Coronary artery (tissue), 2 donors: ENCODE data around the gene CRACR2A.

Source experiments
- DNase-seq: peaks from one replicate; pipeline ENCODE4 v3.0.0-alpha.2; 2017; ENCODE audit warnings: low spot score
- H3K27ac ChIP-seq, 2 donors: fragments of 200-600 bp; sonication (generic); one replicate each; pipeline ENCODE4 v1.5.1; 2016 to 2019
- H3K4me3 ChIP-seq: fragments of 200-600 bp; sonication (generic); 2 replicates; pipeline ENCODE4 v1.5.1; 2016; ENCODE audit warnings: mild to moderate bottlenecking, moderate library complexity
- TF ChIP-seq, protein P1 (sequence below): fragments of 200-600 bp; sonication (generic); IDR thresholded peaks from one replicate; pipeline ENCODE4 v1.5.1; 2019; ENCODE audit warnings: antibody characterized with exemption

The CRACR2A gene

DNA sequence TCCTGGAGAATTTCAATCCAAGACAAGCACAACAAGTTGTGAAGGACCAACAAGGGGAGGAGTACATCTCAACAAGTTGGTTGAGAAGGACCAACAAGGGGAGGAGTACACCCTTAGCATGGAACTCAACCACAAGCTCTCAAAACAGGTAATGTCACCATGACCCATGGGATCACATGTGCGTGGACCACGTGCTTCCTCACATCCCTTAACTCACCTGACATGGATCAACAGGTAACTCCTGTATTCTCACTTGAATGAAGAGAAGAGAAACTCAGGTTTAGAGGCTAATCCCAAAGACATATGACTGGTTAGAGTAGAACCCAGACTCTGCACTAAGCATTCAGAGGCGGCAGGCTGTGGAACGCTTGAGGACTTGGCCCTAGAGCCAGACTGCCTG is 6.2 kb downstream of the CRACR2A start:
- DNase-seq: no peak
- TF ChIP-seq, protein P1, sequence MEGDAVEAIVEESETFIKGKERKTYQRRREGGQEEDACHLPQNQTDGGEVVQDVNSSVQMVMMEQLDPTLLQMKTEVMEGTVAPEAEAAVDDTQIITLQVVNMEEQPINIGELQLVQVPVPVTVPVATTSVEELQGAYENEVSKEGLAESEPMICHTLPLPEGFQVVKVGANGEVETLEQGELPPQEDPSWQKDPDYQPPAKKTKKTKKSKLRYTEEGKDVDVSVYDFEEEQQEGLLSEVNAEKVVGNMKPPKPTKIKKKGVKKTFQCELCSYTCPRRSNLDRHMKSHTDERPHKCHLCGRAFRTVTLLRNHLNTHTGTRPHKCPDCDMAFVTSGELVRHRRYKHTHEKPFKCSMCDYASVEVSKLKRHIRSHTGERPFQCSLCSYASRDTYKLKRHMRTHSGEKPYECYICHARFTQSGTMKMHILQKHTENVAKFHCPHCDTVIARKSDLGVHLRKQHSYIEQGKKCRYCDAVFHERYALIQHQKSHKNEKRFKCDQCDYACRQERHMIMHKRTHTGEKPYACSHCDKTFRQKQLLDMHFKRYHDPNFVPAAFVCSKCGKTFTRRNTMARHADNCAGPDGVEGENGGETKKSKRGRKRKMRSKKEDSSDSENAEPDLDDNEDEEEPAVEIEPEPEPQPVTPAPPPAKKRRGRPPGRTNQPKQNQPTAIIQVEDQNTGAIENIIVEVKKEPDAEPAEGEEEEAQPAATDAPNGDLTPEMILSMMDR: no peak
- Histone ChIP-seq H3K4me3 (no peak overlapping the region), H3K27ac (no peak overlapping the region)

DNA sequence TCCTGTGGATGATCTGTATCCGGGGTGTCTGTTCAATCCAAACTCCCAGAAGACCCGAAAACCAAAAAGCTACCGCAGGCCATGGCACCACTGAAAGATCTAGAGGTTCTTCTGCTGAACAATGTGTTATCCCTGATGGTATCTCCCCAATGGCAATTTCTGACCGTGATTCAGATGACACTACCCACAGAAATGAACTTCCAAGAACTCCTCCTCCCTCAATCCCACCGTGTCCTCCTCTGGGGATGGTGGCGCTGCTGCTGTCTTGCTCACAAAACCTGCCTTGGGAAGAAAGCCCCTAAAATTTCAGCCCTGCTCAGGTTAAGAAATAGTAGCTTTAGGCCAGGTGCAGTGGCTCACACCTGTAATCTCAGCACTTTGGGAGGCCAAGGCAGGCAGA is 7.8 kb downstream of the CRACR2A start:
- DNase-seq: no peak
- TF ChIP-seq, protein P1: no peak
- Histone ChIP-seq H3K27ac (no peak overlapping the region), H3K4me3 (no peak overlapping the region)

DNA sequence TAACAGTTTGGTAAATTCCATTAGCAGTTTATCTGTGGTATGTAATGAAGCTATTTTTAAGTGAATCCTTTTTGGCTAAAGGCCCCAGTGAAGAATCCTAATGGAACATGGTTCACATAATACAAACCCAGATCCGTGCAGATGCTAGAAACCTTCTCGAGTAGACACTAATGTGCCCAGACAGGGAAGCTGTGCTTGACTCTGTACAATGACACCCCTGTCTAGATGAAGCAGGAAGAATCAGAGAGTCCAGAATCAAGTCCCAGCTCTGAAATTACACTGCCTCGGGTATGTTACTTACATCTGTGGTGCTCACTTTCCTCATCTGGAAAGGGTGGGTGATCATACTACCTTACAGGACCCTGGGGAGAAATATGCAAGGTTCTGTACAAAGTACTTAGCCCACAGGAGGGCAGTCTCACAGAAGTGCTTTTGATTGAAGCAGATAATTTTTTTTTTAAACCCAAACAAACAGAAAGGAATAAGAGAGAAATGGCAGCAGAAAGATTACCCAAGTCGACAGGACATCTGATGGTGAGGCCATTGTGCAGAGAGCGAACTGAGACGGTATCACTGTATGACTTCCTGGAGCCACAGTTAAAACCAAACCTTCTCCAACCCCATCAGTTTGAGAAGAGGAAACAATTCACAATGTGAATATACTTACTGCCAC is 8.5 kb downstream of the CRACR2A start:
- no peak overlapping the region for H3K27ac ChIP-seq
- TF ChIP-seq, protein P1: no peak
- no peak overlapping the region for H3K4me3 ChIP-seq
- DNase-seq: no peak

DNA sequence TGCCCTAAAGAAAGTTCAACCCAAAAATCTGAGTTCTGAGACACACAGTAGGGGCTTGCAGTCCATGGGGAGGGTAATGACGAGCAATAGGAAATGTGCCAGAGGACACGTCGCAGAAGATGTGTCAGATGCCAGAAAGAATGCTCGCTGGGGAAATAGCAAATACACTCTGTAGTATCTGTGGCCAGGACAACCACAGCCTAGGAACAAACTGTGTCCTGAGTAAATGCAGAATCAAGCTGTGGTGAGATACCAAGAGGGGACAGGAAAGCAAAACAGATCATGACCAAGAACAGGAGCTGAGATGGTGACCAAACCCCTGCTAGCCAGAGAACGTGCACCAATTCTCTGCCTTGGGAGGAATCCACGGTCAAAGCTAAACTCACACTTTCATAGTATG is 9.1 kb downstream of the CRACR2A start:
- TF ChIP-seq, protein P1: no peak
- H3K4me3 ChIP-seq: no peak overlapping the region
- no peak for DNase-seq
- no peak overlapping the region for H3K27ac ChIP-seq

DNA sequence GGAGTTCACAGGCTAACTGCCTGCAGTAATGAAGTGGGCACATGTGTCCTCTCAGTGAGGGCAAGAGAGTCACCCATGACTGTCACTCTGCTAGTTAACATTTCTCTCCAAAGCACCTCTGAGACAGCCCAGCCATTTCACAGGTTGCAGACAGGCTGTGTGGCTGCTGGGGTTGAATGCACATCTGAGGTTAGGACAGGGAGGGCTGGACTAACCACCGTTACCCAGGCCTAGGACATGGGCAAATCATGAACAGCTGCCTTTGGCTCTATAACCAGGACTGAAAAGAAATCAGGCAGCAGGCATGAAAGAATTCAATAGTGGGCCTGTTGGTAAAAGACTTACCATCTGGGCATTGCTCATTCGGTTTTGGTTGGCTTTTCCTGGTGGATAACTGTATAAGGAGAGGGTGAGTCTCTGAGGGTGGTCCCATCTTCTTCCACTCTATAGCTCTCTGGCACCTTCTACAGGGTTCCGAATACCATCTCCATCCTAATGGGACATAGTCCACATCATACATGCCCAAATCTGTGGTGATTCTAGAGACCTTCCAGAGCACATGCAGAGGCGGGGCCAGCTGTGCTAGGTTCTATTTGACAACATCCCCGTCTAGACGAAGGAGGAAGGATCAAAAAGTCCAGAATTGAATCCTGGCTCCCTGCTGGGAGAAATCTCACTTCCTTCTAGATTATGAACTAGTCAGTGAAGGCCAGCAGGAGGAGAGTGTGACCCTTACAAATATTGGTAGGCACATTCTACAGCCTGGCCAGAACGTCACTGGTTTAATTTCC is 10.8 kb downstream of the CRACR2A start:
- no peak for DNase-seq
- H3K27ac ChIP-seq: no peak overlapping the region
- TF ChIP-seq, protein P1: no peak
- no peak overlapping the region for H3K4me3 ChIP-seq

DNA sequence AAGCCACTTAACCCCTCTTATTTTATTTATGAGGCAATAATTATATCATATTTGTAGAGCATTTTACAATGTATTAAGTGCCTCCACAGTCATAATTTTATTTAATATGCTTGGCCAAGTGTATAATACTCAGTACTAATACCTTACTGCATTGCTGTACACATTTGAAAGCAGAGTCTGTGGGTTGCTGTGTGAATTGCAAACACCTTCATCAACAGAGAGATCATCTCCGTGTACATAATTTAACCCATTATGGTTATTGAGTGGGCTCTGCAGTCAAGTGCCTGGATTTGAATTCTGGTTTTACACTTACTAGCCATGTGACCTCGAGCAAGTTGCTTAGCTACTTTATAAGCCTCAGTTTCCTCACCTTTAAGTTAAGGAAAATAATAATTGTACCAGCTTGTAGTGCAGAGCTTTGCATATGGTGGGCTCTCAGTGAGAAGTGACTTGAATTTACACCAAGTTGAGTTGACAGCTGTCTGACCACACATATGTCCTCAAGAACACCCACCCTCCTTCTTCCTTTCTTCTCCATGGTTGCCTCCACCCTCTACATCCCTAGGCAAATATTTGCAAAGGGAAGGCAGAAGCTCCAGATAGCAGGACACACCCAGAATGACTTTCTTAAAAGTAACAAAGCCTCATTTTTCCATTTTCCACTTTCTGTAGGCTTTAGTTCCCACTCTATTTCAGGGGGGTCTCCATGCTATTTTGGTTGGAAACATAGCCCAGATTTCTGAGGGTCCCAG is 12.3 kb downstream of the CRACR2A start:
- TF ChIP-seq, protein P1: no peak
- no peak overlapping the region for H3K4me3 ChIP-seq
- no peak for DNase-seq

More for the DNA sequence above, 12.3 kb downstream of the CRACR2A start:
- H3K27ac ChIP-seq: no peak overlapping the region
